GM12872 (cell line): ENCODE data around the gene GNPTG.

ENCODE experiments used
- CTCF ChIP-seq: IDR thresholded peaks from 3 replicates; pipeline ENCODE4 v1.5.1; 2011; ENCODE audit warnings: low read depth, mild to moderate bottlenecking, low read length, moderate library complexity; ENCODE audit not compliant: insufficient read depth

GNPTG gene

GRCh38 chr16:1349351-1349750, 2.4 kb upstream of the GNPTG start:
- no peak for TF ChIP-seq CTCF

- TF ChIP-seq CTCF = no peak
These were observed 1.8 kb upstream of the GNPTG start for GRCh38 chr16:1349951-1350350.

- no peak for TF ChIP-seq CTCF
These were observed 1.0 kb upstream of the GNPTG start for GRCh38 chr16:1350691-1351090.

GRCh38 chr16:1351215-1351581, 533 bp upstream of the GNPTG start:
- no peak for TF ChIP-seq CTCF

GRCh38 chr16:1354815-1355540, 3.2 kb downstream of the GNPTG start:
- no peak for TF ChIP-seq CTCF

- no peak for TF ChIP-seq CTCF
These were observed 3.9 kb downstream of the GNPTG start for GRCh38 chr16:1355591-1355990.

GRCh38 chr16:1356061-1356900, 4.5 kb downstream of the GNPTG start:
- TF ChIP-seq CTCF = no peak
